Nephron (organoid): ENCODE data around the gene FRRS1.

Experiments
- H3K27ac Mint-ChIP-seq, 3 experiments: 2 replicates each; pipeline ENCODE4 v1.8.0; 2020; ENCODE audit warnings: mixed read lengths in 3 of 3, mild to moderate bottlenecking in 2 of 3, moderate library complexity in 1 of 3
- H3K27me3 Mint-ChIP-seq: 2 replicates; pipeline ENCODE4 v1.8.0; 2021; ENCODE audit warnings: low read depth, mild to moderate bottlenecking, moderate library complexity, mixed read lengths
- H3K36me3 Mint-ChIP-seq: 2 replicates; pipeline ENCODE4 v1.8.0; 2020; ENCODE audit warnings: low read depth, mixed read lengths
- H3K4me1 Mint-ChIP-seq: 2 replicates; pipeline ENCODE4 v1.8.0; 2020; ENCODE audit warnings: mixed read lengths
- H3K4me3 Mint-ChIP-seq, 3 experiments: 2 replicates each; pipeline ENCODE4 v1.8.0; 2020; ENCODE audit warnings: mild to moderate bottlenecking in 3 of 3, mixed read lengths in 3 of 3, moderate library complexity in 2 of 3
- H3K9me3 Mint-ChIP-seq: 2 replicates; pipeline ENCODE4 v1.8.0; 2020; ENCODE audit warnings: mixed read lengths
- TF ChIP-seq, protein P1 (sequence below), 3 experiments: fragments of 200-600 bp; sonication (generic); IDR thresholded peaks; one replicate each; pipeline ENCODE4 v1.5.0; 2021; ENCODE audit warnings: antibody characterized with exemption in 3 of 3; ENCODE audit not compliant: unreplicated experiment in 3 of 3

The FRRS1 gene

DNA sequence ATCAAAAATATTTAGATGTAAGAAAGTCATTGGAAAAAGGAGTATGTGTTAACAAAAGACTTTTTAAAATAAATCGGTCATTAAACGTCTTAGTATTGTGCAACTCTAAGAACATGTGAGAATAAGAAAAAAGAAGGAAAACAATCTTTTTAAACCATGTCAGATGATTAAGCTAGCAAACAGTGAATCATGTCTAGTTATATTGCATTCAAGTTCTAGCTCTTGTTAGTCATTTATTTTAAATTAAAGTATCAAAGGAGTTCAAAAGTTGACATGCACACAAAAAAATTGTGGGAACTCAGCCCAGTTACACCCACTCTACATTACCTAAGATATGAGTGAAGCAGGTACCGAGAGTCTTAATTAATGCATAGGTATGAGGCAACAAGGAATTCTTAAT lies 9.8 kb downstream of the FRRS1 start:
- Mint-ChIP-seq H3K9me3 (peaks cover 6% of the 10 kb centered on the region), H3K27ac (peak overlapping the region; percentile 17 to 86 (median 70))

DNA sequence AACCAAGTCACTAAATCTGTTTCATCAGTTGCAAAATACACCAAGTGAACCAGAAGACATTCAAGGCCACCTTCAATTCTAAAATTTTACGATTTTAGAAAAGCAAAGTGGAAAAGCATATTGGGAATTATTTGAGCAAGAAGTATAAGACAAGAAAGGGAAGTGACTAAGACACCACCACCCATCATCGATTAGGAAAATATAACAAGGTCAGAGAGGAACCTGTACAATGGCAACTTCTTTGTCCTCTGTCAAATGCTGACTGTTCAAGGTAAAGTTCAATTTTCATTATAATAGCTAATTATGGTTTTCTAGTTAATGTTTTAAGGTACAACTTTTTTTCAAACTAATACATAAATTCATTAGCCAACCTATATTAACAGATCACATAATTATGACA lies 10.8 kb downstream of the FRRS1 start:
- H3K27me3 Mint-ChIP-seq, result no peaks in the 10 kb centered on the region
- TF ChIP-seq, protein P1, sequence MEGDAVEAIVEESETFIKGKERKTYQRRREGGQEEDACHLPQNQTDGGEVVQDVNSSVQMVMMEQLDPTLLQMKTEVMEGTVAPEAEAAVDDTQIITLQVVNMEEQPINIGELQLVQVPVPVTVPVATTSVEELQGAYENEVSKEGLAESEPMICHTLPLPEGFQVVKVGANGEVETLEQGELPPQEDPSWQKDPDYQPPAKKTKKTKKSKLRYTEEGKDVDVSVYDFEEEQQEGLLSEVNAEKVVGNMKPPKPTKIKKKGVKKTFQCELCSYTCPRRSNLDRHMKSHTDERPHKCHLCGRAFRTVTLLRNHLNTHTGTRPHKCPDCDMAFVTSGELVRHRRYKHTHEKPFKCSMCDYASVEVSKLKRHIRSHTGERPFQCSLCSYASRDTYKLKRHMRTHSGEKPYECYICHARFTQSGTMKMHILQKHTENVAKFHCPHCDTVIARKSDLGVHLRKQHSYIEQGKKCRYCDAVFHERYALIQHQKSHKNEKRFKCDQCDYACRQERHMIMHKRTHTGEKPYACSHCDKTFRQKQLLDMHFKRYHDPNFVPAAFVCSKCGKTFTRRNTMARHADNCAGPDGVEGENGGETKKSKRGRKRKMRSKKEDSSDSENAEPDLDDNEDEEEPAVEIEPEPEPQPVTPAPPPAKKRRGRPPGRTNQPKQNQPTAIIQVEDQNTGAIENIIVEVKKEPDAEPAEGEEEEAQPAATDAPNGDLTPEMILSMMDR (IDR thresholded peaks at IDR 0.05; ENCODE audit: unreplicated experiment in 3 of 3), result no peak
- H3K4me3 Mint-ChIP-seq, result no peak overlapping the region
- H3K27ac Mint-ChIP-seq, result peak overlapping the region in 1 of 3 experiments; percentile 70
- no peaks in the 10 kb centered on the region for H3K36me3 Mint-ChIP-seq
- H3K9me3 Mint-ChIP-seq, result peaks cover 6% of the 10 kb centered on the region
- peaks cover 10% of the 10 kb centered on the region for H3K4me1 Mint-ChIP-seq

More for the DNA sequence above, 9.8 kb downstream of the FRRS1 start:
- no peak overlapping the region for H3K4me3 Mint-ChIP-seq
- H3K27me3 Mint-ChIP-seq, result no peaks in the 10 kb centered on the region
- no peaks in the 10 kb centered on the region for H3K36me3 Mint-ChIP-seq
- TF ChIP-seq, protein P1 (IDR thresholded peaks at IDR 0.05; ENCODE audit: unreplicated experiment in 3 of 3), result no peak
- H3K4me1 Mint-ChIP-seq, result peaks cover 10% of the 10 kb centered on the region

DNA sequence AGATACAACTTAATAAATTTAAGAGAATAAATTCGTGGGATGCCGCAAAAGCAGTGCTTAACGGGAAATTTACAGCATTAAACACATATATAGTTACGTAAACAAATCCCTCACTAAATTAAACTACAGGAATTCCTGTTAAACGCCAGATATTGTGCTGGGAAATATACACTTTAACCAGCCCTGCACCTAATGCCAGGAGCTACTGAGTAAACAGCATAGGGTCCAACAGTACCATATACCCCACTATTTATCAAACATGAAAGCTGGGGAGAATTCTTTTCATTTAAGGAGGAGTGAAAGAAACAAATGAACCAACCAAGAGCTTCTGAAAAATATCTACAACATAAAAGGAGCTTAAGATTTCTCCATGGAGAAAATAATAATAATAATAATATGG lies 11.7 kb downstream of the FRRS1 start:
- no peaks in the 10 kb centered on the region for H3K36me3 Mint-ChIP-seq
- TF ChIP-seq, protein P1 (IDR thresholded peaks at IDR 0.05; ENCODE audit: unreplicated experiment in 3 of 3), result no peak
- peak overlapping the region in 1 of 3 experiments; percentile 17 for H3K27ac Mint-ChIP-seq
- no peaks in the 10 kb centered on the region for H3K27me3 Mint-ChIP-seq
- peaks cover 10% of the 10 kb centered on the region for H3K4me1 Mint-ChIP-seq
- H3K9me3 Mint-ChIP-seq, result peaks cover 6% of the 10 kb centered on the region
- no peak overlapping the region for H3K4me3 Mint-ChIP-seq

DNA sequence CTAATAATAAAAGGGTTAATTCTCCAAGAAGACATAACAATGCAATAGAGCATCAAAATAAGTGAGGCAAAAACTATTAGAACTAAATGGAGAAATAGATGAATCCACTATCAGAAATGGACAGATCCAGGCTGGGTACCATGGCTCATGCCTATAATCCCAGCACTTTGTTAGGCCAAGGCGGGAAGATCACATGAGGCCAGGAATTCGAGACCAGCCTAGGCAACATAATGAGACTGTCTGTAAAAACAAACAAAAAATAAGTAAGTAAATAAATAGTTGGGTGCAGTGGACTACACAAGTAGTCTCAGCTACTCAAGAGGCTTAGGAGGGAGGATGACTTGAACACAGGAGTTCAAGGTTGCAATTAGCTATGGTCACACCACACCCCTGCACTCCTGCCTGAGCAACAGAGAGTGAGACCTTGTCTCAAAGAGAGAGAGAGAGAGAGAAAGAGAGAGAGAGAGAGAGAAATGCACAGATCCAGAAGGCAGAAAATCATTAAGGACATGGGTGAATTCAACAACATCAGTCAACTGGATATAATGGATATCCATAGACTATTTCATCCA lies 12.3 kb downstream of the FRRS1 start:
- Mint-ChIP-seq H3K9me3 (peaks cover 6% of the 10 kb centered on the region), H3K4me1 (peaks cover 8% of the 10 kb centered on the region), H3K4me3 (no peak overlapping the region), H3K36me3 (no peaks in the 10 kb centered on the region), H3K27me3 (no peaks in the 10 kb centered on the region), H3K27ac (peak overlapping the region in 1 of 3 experiments; percentile 17)
- TF ChIP-seq, protein P1 (IDR thresholded peaks at IDR 0.05; ENCODE audit: unreplicated experiment in 3 of 3), result no peak

DNA sequence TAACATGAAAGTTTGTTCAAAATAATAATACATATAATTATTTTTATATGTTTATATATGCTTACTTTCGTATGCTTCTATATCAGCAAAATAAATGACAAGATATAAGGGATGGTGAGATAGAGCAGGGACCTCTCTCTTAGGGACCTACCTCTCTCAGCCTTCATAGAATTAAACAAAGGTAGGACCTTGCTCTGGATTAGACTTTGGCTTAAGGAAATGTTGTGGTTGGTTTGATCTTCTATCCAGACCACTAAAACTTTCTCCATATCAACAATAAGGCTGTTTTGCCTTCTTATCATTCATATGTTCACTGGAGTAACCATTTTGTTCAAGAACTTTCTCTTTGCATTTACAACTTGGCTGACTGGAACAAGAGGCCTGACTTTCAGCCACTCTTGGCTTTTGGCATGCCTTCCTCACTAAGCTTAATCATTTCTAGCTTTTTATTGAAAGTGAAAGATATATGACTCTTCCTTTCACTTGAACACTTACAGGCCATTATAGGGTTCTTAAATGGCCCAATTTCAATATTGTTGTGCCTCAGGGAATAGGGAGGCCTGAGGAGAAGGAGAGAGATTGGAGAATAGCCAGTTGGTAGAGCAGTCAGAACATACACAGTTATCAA lies 14.4 kb downstream of the FRRS1 start:
- TF ChIP-seq, protein P1 (IDR thresholded peaks at IDR 0.05; ENCODE audit: unreplicated experiment in 3 of 3), result no peak
- Mint-ChIP-seq H3K27me3 (no peaks in the 10 kb centered on the region), H3K36me3 (no peaks in the 10 kb centered on the region), H3K27ac (peak overlapping the region; percentile 18 to 81 (median 47)), H3K4me1 (no peaks in the 10 kb centered on the region), H3K4me3 (no peak overlapping the region), H3K9me3 (peaks cover 3% of the 10 kb centered on the region)
